Uterus (tissue), 4 donors: ENCODE results near the gene FHAD1. TPM values are rescaled to one million over a fixed set of nuclear protein-coding genes. Genes with fewer than 3 reads are reported as not detected.

Source experiments
- DNase-seq, 2 donors: peaks; one replicate each; pipeline ENCODE4 v3.0.0-alpha.2; 2019 to 2020
- H3K27ac ChIP-seq, 2 donors: fragments of 200-600 bp; sonication (generic); 1 replicate in 1 of 2; 2 replicates in 1 of 2; pipeline ENCODE4 v1.5.1; 2016 to 2018
- H3K27me3 ChIP-seq, 2 donors: fragments of 200-600 bp; sonication (generic); one replicate each; pipeline ENCODE4 v1.5.1; 2018 to 2019; ENCODE audit warnings: control low read depth in 1 of 2
- H3K36me3 ChIP-seq, 2 donors: fragments of 200-600 bp; sonication (generic); one replicate each; pipeline ENCODE4 v1.5.1; 2019; ENCODE audit warnings: control low read depth in 1 of 2
- H3K4me1 ChIP-seq, 2 donors: fragments of 200-600 bp; sonication (generic); one replicate each; pipeline ENCODE4 v1.5.1; 2018 to 2019; ENCODE audit warnings: control low read depth in 1 of 2
- H3K4me3 ChIP-seq, 2 donors: fragments of 200-600 bp; sonication (generic); 1 replicate in 1 of 2; 2 replicates in 1 of 2; pipeline ENCODE4 v1.5.1; 2018 to 2019; ENCODE audit warnings: mild to moderate bottlenecking in 1 of 2
- H3K9me3 ChIP-seq, 2 donors: fragments of 200-600 bp; sonication (generic); one replicate each; pipeline ENCODE4 v1.5.1; 2019; ENCODE audit warnings: control low read depth in 1 of 2
- POLR2A ChIP-seq, 2 donors: fragments of 450-650 bp; IDR thresholded peaks; one replicate each; pipeline ENCODE4 v1.6.1; 2016; ENCODE audit warnings: antibody characterized with exemption in 2 of 2, mild to moderate bottlenecking in 1 of 2, moderate library complexity in 1 of 2
- intact Hi-C: fragments of 100-400 bp; cut with DNase I; formaldehyde crosslinking; loops from one replicate; pipeline ENCODE4 v1.15.1; 2023; ENCODE audit warnings: low total_unique reads
- total RNA-seq, 4 donors: library from RNA; depleted of rRNA in 3 of 4; stranded (reverse); fragments of >200 nt in 3 of 4; gene quantifications; one replicate each; pipeline versions ENCODE4 v1.1.0 to v1.2.4, GENCODE V29; 2014 to 2023
- TF ChIP-seq, protein P1 (sequence below), 4 experiments: fragments of 200-600 bp in 2 of 4; fragments of 450-650 bp in 2 of 4; sonication (generic) in 2 of 4; IDR thresholded peaks; one replicate each; pipeline ENCODE4 v1.5.1; 2016 to 2019; ENCODE audit warnings: antibody characterized with exemption in 4 of 4, mild to moderate bottlenecking in 2 of 4, moderate library complexity in 1 of 4
- donor health status: DM: yes; HTN: yes; CAD: no.

FHAD1 gene
- total RNA-seq, 4 donors from 2014 or later: 1.1 to 4.1 TPM; not detected in 2

DNA sequence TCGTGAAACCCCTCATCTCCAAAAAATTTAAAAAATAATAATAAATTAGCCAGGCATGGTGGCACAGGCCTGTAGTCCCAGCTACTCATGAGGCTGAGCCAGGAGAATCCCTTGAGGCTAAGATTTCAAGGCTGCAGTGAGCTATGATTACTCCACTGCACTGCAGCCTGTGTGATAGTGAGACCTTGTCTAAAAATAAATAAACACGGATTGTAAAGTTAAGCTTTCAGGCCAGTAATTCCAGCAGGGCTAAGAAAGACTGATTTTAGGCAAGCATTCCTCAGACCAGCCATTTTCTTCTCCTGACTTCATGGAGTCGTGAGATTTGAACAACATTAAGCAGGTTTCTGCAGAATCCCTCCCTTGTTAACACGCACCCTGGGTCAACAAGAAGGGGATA, 85.5 kb downstream of the FHAD1 start:
- Histone ChIP-seq H3K4me1 (peaks cover 5 to 7% of the 10 kb centered on the region in 2 donors), H3K4me3 (no peak overlapping the region), H3K36me3 (no peaks in the 10 kb centered on the region), H3K9me3 (no peaks in the 10 kb centered on the region), H3K27ac (no peak overlapping the region), H3K27me3 (no peaks in the 10 kb centered on the region)
- intact Hi-C loops: no loop called here
- no peak for TF ChIP-seq POLR2A (IDR thresholded peaks at IDR 0.05)
- TF ChIP-seq, protein P1, sequence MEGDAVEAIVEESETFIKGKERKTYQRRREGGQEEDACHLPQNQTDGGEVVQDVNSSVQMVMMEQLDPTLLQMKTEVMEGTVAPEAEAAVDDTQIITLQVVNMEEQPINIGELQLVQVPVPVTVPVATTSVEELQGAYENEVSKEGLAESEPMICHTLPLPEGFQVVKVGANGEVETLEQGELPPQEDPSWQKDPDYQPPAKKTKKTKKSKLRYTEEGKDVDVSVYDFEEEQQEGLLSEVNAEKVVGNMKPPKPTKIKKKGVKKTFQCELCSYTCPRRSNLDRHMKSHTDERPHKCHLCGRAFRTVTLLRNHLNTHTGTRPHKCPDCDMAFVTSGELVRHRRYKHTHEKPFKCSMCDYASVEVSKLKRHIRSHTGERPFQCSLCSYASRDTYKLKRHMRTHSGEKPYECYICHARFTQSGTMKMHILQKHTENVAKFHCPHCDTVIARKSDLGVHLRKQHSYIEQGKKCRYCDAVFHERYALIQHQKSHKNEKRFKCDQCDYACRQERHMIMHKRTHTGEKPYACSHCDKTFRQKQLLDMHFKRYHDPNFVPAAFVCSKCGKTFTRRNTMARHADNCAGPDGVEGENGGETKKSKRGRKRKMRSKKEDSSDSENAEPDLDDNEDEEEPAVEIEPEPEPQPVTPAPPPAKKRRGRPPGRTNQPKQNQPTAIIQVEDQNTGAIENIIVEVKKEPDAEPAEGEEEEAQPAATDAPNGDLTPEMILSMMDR (IDR thresholded peaks at IDR 0.05): no peak
- no peak for DNase-seq

DNA sequence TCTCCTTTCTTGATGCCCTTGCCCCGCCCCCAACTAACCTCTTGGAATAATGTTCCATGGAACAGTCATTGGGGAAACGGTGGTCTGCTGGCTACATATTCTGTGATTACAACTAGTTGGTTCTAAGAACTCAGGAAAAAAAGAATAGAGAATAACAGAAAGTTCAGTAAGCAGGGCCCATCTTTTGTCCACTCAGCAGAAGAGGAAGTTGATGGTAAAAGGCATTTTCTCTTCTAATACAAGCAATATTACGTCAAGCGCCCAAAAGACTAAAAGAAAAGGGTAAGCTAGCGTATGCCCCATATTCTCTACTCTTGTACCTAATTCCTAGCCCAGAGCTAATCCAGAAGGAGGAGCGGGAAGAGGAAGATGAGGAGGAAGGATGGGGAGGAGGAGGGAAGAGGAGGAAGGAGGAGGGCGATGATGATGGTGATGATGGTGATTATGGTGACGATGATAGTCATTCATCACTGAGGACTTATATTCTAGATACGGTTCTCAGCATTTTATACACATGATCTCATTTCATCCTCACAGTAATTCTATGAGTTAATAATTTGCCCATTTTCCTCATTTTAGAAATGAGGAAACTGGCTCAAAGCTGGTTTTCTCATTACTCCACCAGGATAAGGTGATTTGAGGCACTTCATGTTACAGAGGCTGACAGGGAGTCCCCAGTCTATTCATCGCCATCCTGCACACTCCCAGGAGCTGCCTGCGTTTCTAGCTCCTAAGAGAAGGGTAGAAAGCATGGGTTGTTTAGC, 86.1 kb downstream of the FHAD1 start:
- no peak for DNase-seq
- Histone ChIP-seq H3K27ac (no peak overlapping the region), H3K27me3 (no peaks in the 10 kb centered on the region), H3K4me3 (no peak overlapping the region), H3K4me1 (peaks cover 5 to 7% of the 10 kb centered on the region in 2 donors), H3K9me3 (no peaks in the 10 kb centered on the region), H3K36me3 (no peaks in the 10 kb centered on the region)
- TF ChIP-seq POLR2A (IDR thresholded peaks at IDR 0.05): no peak
- TF ChIP-seq, protein P1 (IDR thresholded peaks at IDR 0.05): no peak
- intact Hi-C loops: no loop called here

GRCh38 chr1:15334995-15335394, 88.0 kb downstream of the FHAD1 start:
- no peaks in the 10 kb centered on the region for H3K4me1 ChIP-seq
- intact Hi-C loops: no loop called here
- no peak overlapping the region for H3K4me3 ChIP-seq
- TF ChIP-seq, protein P1 (IDR thresholded peaks at IDR 0.05): no peak
- no peak for TF ChIP-seq POLR2A (IDR thresholded peaks at IDR 0.05)
- no peak overlapping the region for H3K27ac ChIP-seq
- H3K9me3 ChIP-seq: no peaks in the 10 kb centered on the region
- H3K27me3 ChIP-seq: no peaks in the 10 kb centered on the region
- no peak for DNase-seq
- no peaks in the 10 kb centered on the region for H3K36me3 ChIP-seq

DNA sequence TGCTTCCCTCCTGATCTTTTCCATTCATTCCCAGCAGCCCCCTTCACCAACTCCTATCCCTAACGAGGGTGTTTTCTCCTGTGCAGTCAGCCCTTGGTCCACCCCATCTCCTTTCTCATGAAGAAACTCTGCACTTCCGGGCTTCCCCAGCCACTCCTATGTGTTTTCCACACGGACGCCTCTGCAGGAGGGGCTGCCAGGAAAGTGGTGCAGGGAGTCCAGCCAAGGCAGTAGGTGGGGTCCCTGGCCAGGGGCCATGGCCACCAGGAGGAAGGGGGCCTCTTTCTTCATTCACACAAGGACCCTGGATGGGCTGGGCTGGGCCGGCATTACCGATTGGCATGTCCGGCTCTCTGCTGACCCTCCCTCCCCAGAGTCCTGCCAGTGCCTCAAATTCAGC, 89.8 kb downstream of the FHAD1 start:
- Histone ChIP-seq H3K4me3 (no peak overlapping the region), H3K4me1 (no peaks in the 10 kb centered on the region), H3K9me3 (no peaks in the 10 kb centered on the region), H3K36me3 (no peaks in the 10 kb centered on the region), H3K27me3 (no peaks in the 10 kb centered on the region), H3K27ac (peak overlapping the region; percentile 5 to 46)
- no peak for DNase-seq
- no peak for TF ChIP-seq POLR2A (IDR thresholded peaks at IDR 0.05)
- TF ChIP-seq, protein P1 (IDR thresholded peaks at IDR 0.05): no peak
- intact Hi-C loops: no loop called here

GRCh38 chr1:15337656-15338402, 90.8 kb downstream of the FHAD1 start:
- Histone ChIP-seq H3K4me3 (no peak overlapping the region), H3K36me3 (no peaks in the 10 kb centered on the region), H3K27ac (peak overlapping the region; percentile 5 to 46), H3K27me3 (no peaks in the 10 kb centered on the region), H3K4me1 (no peaks in the 10 kb centered on the region), H3K9me3 (no peaks in the 10 kb centered on the region)
- intact Hi-C loops: no loop called here
- TF ChIP-seq, protein P1 (IDR thresholded peaks at IDR 0.05): no peak
- no peak for TF ChIP-seq POLR2A (IDR thresholded peaks at IDR 0.05)
- no peak for DNase-seq
